ENCODE measurements around the gene BHLHA15.

Gene BHLHA15

DNA sequence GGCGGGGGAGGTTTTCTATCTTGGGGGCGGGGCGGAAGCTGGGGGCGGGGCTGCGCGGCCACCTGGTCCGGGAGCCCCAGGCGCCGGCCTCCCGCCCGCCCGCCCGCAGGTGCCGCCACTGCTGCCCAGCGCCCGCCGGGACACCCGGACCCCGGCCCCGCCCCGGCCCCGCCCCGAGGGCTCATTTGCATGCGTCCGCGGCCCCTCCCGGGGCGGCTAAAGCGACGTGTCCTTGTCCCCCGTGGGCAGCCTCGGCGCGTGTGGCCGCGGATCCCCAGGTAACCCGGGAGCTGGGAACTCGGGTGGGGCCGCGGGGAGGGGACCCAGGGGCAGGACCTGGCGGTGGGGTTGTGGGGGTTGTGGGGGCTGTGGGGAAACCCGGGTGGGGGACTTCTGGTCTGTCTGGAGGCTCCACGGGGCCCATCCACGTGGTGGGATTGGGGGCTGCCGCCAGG, at the start of gene BHLHA15:
Gene BHLHA15 (plus strand): TSS at position 219 of the 455 bp plus-strand sequence. CDS start 871 bp downstream, outside the sequence.
- no peak for DNase-seq

DNA sequence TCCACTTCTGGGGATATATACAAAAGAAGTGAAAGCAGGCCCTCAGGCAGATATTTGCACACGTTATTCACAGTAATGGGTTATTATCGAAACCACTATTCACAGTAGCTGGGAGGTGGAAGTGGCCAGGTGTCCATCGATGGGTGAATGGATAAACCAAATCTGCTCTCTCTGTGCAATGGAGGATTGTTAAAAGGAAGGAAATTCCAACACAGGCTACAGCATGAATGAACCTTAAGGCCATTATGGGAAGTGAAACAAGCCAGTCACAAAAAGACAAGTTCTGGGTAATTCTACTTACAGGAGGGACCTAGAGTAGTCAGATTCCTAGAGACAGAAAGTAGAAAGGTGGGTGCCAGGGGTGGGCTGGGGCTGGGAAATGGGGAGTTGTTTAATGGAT, 48.5 kb upstream of the BHLHA15 start:
- no peak for DNase-seq

- DNase-seq: no peak
Measured at GRCh38 chr7:98163269-98163668, 48.0 kb upstream of the BHLHA15 start.

GRCh38 chr7:98163704-98164494, 47.3 kb upstream of the BHLHA15 start:
- DNase-seq: peak; percentile 17

- DNase-seq: no peak
Measured at GRCh38 chr7:98165827-98166667, 45.2 kb upstream of the BHLHA15 start.

- DNase-seq: no peak
Measured at GRCh38 chr7:98166668-98166970, 44.6 kb upstream of the BHLHA15 start.

- no peak for DNase-seq
Measured at GRCh38 chr7:98167653-98168052, 43.6 kb upstream of the BHLHA15 start.

DNA sequence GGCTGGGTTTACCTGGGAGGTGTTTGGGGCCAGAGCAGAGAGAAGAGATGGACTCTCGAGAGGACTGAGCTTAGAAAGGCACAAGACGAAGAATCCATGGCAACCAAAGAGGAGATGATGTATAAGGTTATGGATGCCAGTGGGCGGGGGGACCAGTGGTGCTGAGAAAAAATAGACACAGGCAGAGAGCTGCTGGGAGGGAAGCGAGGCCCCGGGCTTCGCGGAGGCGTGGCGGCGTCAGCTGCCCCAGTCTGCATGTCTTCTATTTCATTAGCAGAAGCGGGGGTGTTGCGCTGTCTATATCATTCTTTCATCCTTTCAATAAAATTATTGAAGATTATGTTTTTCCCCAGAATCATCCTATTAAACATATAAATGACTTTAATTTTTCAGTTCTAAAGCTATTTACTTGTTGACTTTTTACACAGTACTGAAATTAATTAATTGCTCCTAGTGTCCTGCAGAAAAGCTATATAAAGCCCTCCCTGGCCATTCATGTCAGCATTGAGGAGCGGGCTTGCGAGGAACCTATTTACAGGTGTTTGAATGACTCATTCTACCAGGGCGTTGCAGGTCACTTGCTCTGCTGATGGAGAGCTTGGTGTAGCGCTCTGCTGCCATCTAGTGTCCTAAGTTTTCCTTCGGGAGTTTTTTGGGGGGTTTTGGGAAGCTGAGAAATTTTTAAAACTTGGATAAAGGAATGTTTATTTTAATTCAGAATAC, 42.9 kb upstream of the BHLHA15 start:
- DNase-seq: no peak

GRCh38 chr7:98168904-98169621, 42.2 kb upstream of the BHLHA15 start:
- no peak for DNase-seq

DNA sequence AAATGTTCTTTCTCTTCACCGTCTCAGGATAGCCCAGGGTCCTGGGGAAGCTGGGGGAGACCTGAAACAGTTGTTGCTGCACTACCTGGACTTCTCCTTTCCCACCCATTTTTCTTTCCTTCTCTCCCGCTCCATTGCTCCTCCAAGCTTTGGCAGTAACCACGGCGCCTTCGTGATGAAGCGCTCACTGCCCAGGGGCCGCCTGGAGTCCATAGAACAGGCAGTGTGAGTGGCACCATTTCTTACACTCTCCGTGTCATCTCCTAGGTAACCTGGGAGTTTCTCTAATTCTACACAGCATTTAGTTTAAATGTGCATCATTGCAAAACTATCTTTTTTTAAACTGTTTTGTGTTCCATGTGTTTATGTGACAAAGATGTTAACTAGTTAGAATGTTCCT, 40.3 kb upstream of the BHLHA15 start:
- DNase-seq: no peak

DNA sequence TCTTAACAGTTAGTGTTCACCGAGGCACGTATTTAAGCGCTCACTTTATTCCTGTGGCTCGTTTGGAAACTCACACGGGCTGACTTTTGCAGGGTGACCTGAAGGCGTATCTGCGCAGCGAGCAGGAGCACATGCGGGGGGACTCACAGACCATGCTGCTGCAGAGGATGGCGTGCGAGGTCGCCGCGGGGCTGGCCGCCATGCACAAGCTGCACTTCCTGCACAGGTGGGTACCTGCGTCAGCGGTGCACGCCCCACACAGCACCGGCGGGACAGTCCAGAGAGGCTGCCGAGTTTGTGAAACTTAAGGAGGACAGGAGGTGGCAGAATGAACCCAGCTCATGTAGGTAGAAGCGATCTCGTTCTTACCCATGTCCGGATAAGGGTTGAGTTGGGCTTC, 39.8 kb upstream of the BHLHA15 start:
- DNase-seq: no peak

DNA sequence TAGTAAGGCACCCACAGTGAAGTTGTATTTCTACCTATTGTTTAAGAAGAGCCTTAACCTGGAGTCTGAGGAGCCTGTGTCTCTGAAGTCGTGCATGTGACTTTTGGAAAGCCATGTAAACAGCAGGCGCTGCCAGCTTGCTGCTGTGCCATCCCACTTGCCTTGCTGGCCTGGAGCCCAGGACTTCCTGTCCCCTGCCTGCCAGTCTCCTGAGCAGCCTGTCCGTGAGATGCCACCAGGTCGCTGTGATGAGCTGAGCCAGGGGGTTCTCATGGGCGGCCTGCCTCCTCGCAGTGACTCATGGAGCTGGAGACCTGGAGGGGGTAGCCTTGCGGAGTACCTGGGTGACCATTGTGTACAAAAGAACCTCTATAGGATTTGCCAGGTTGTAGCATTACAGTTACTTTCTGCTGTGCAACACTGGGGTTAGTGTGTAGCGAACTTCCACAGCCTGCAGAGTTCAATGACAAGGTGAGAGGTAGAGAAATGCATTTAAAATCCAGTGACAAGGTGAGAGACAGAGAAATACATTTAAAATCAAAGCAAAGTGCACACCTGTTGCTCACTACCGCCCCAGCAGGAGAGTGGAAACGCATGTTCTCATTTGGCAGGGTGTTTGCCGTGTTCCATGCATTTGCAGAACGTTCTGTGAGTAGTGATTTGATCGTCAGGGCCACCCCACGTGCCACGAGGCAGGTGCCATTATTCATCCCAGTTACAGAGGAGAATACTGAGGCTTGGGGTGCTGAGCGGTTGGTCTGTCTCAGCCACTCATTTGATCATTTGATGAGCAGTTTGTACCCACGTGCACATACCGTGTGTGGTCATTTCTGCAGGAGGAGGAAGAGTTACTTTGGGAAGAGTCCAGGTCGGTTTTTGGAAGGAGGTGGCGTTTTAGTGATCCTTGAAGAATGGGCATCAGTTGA, 36.6 kb upstream of the BHLHA15 start:
- DNase-seq: no peak

DNA sequence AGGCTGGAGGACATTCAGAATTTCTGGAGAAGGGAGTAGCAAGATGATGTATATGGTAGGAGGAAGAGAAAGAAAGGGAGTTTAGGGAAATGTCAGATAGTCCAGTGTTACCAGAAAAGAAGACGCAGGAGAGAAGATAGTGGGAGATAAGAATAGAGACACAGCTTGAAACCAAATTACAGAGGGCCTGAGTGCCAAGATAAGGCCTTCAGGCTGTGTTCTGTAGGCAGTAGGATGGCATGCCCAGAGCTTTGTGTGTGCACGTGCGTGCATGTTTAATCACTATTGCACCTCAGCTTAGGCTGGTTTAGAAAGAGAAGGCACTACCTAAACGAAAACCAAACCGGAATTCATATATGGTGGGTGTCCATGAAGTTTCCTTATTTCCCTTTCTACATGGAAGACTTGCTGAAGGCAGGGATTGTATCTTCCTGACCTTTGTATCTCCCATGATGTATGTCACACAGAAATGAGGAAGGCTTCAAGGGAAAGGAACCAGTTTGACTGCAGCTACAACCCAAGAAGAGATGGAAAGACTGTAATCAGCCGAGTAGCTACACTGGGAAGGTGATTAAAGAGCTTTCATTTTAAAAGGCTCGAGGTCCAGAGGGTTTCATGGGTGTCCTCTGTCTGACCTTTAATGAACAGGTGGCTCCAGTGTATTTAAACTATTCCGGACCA, 35.8 kb upstream of the BHLHA15 start:
- no peak for DNase-seq

GRCh38 chr7:98177553-98177952, 33.7 kb upstream of the BHLHA15 start:
- no peak for DNase-seq

GRCh38 chr7:98178321-98178720, 32.9 kb upstream of the BHLHA15 start:
- DNase-seq: no peak

- no peak for DNase-seq
Measured at GRCh38 chr7:98178762-98179490, 32.3 kb upstream of the BHLHA15 start.

DNA sequence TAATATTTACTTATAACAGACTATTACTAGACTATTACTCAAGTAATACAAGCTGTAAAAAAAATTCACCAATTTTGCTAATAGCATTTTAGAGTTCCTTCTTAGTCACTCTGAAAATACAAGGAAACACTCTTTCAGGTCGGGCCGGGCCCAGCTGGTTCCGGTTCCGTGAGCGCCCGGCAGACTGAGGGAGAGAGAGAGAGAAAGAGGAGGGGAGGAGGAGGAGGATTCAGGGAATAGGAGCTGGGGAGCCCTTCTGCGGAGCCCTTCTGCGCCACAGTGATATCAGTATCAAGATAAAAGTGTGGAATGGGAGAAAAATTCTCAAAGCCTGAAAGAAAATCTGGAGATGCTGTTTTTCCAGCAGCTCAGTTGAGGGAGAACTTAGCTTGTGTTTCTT, 30.5 kb upstream of the BHLHA15 start:
- DNase-seq: no peak

DNA sequence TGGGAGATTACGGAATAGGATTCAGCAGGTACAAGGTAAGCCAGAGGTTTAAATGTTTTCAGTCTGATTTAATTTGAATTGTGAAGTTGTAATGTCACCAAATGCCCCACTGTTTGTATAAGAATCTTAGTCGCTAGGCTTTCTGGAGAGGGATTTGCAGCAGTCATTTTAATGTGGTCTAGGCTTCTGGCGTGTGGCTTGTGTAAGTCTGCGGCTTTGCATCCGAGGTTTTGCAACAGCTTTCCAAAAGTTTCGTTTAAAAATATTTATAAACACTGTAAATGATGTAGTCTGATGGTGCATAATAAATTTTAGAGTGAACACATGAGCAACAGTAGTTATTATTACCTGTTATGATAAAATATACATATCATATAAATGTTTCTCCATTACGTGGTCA, 26.1 kb upstream of the BHLHA15 start:
- no peak for DNase-seq

DNA sequence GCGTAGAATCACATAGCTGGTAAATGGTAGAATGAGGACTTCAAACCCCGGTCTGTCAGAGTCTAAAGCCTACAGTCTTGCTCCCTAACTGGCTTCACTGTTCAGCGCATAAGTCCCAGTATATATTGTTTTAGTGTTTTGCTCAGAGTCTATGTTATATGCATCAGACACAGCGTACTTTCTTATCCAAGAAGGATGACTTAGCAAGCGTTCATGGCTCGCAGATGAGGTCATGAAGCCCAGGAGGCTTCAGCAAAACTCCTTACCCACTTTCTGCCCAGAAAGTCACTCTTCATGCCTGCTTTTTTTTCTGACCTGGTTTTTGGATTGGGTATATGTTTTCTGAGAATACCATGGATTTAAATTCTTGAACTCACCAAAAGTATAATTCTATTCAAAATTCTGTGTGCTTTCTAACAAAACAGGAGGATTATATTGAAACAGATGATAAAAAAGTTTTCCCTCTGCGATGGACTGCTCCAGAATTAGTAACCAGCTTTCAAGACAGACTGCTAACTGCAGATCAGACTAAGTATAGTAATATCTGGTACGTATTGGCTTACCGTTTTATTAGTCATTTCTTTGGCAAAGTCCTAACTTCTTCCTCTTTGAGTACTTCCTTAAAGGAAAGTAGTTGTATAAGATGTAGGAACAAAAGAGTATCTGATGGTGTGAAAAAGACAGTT, 24.6 kb upstream of the BHLHA15 start:
- DNase-seq: no peak

GRCh38 chr7:98187138-98187502, 24.1 kb upstream of the BHLHA15 start:
- DNase-seq: no peak
